ENCODE data around the gene AFTPH.

GRCh38 chr2:64617631-64618151 lies 93.6 kb downstream of the AFTPH start:
- no peak for TF ChIP-seq CTCF (conservative IDR thresholded peaks at IDR 0.05 in 1 of 2, IDR thresholded peaks at IDR 0.05 in 1 of 2; ENCODE audit: extremely low read depth in 1 of 2, insufficient read depth in 1 of 2, low read depth in 1 of 2, low read length in 2 of 2)
- TF ChIP-seq EZH2 (IDR thresholded peaks at IDR 0.05; ENCODE audit: borderline replicate concordance, low read length): no peak
